Stimulated activated CD4-positive, alpha-beta T cell treated with anti-CD3 and anti-CD28 coated beads, Interleukin-4, amount 100 ng/mL, for 24 hours (primary cell): ENCODE data around the gene B4GAT1.

ENCODE experiments used
- DNase-seq: peaks from one replicate; pipeline ENCODE4 v3.0.0-alpha.2; 2020

B4GAT1 gene

GRCh38 chr11:66302656-66303055 is 44.8 kb downstream of the B4GAT1 start:
- DNase-seq, result no peak

- DNase-seq, result no peak
Measured at GRCh38 chr11:66299186-66299585, 48.2 kb downstream of the B4GAT1 start.

- no peak for DNase-seq
Measured at GRCh38 chr11:66297610-66298009, 49.8 kb downstream of the B4GAT1 start.
